ENCODE data around the gene RPP25. TPM values are rescaled to one million over a fixed set of nuclear protein-coding genes. Genes with fewer than 3 reads are reported as not detected.

RPP25 gene
- total and polyA plus RNA-seq, 2 of the 13 experiments (the other 11 are each of a cell fraction or from before 2014, with no cell fraction given) = 0.05 to 0.11 TPM

- no peak for TF ChIP-seq ZNF576 (CRISPR knock-in tag; IDR thresholded peaks at IDR 0.05)
- TF ChIP-seq TIGD3 (CRISPR knock-in tag; IDR thresholded peaks at IDR 0.05; ENCODE audit: borderline replicate concordance) = no peak
- TF ChIP-seq RFXANK (CRISPR knock-in tag; IDR thresholded peaks at IDR 0.05) = no peak
- TF ChIP-seq NCOA5 (CRISPR knock-in tag; IDR thresholded peaks at IDR 0.05) = no peak
- TF ChIP-seq KDM5B (CRISPR knock-in tag; IDR thresholded peaks at IDR 0.05; ENCODE audit: borderline replicate concordance) = no peak
- no peak for TF ChIP-seq ZNF883 (CRISPR knock-in tag; IDR thresholded peaks at IDR 0.05; ENCODE audit: not compliant biosample characterization)
- no peak for TF ChIP-seq ZBTB44 (CRISPR knock-in tag; IDR thresholded peaks at IDR 0.05)
- peak; percentile 35; the same call in 1 of the 2 replicates for TF ChIP-seq LCORL (IDR thresholded peaks at IDR 0.05)
- no peak; the same call in 1 of the 2 replicates for TF ChIP-seq LCORL (CRISPR knock-in tag; IDR thresholded peaks at IDR 0.05)
- TF ChIP-seq TCF7L2 (IDR thresholded peaks at IDR 0.05; ENCODE audit: low read depth, low read length) = 0 out of 2 replicates have a peak, but pooled peaks have one; percentile 22
- TF ChIP-seq BCL6 (CRISPR knock-in tag; IDR thresholded peaks at IDR 0.05) = peak; percentile 68
- no peak for TF ChIP-seq DR1 (CRISPR knock-in tag; IDR thresholded peaks at IDR 0.05)
- TF ChIP-seq SOX13 (IDR thresholded peaks at IDR 0.05) = no peak
- peak in 1 of 2 experiments; percentile 69; a peak in 2 of 4 replicates for TF ChIP-seq SOX13 (CRISPR knock-in tag; conservative IDR thresholded peaks at IDR 0.05 in 1 of 2, IDR thresholded peaks at IDR 0.05 in 1 of 2)
- TF ChIP-seq FOXK2 (IDR thresholded peaks at IDR 0.05) = peak; percentile 53; the same call in 1 of the 2 replicates
- TF ChIP-seq FOXJ3 (CRISPR knock-in tag; IDR thresholded peaks at IDR 0.05; ENCODE audit: borderline replicate concordance) = 0 out of 2 replicates have a peak, but pooled peaks have one; percentile 45
- 0 out of 2 replicates have a peak, but pooled peaks have one; percentile 26 for TF ChIP-seq RARA (CRISPR knock-in tag; IDR thresholded peaks at IDR 0.05)
- TF ChIP-seq MEF2D (CRISPR knock-in tag; IDR thresholded peaks at IDR 0.05) = 0 out of 2 replicates have a peak, but pooled peaks have one; percentile 18
- TF ChIP-seq SOX6 (IDR thresholded peaks at IDR 0.05) = no peak
- TF ChIP-seq SOX6 (CRISPR knock-in tag; IDR thresholded peaks at IDR 0.05) = peak; percentile 89
- no peak for TF ChIP-seq ZNF30 (CRISPR knock-in tag; IDR thresholded peaks at IDR 0.05)
- TF ChIP-seq ZBTB37 (CRISPR knock-in tag; IDR thresholded peaks at IDR 0.05) = no peak
- no peak for TF ChIP-seq CBFB (CRISPR knock-in tag; IDR thresholded peaks at IDR 0.05)
- TF ChIP-seq FOXA3 (CRISPR knock-in tag; IDR thresholded peaks at IDR 0.05) = peak; percentile 80
- TF ChIP-seq ZNF777 (CRISPR knock-in tag; IDR thresholded peaks at IDR 0.05) = no peak
- peak; percentile 46; the same call in 1 of the 2 replicates for TF ChIP-seq ISL2 (CRISPR knock-in tag; IDR thresholded peaks at IDR 0.05)
- peak; percentile 44 for TF ChIP-seq SAP130 (CRISPR knock-in tag; IDR thresholded peaks at IDR 0.05; ENCODE audit: low read depth)
- peak; percentile 56 for TF ChIP-seq THAP11 (CRISPR knock-in tag; IDR thresholded peaks at IDR 0.05)
Measured at GRCh38 chr15:74928771-74929198, 27.8 kb downstream of the RPP25 start (continued).

Data from HepG2 (cell line).